Nephron (organoid): Measurements from ENCODE around the gene ARTN.
A peak's percentile ranks its signal among the peaks of the same experiment; 100 is the strongest.

Experiments
- H3K27ac Mint-ChIP-seq, 3 experiments: 2 replicates each; pipeline ENCODE4 v1.8.0; 2020; ENCODE audit warnings: mixed read lengths in 3 of 3, mild to moderate bottlenecking in 2 of 3, moderate library complexity in 1 of 3
- H3K27me3 Mint-ChIP-seq: 2 replicates; pipeline ENCODE4 v1.8.0; 2021; ENCODE audit warnings: low read depth, mild to moderate bottlenecking, moderate library complexity, mixed read lengths
- H3K36me3 Mint-ChIP-seq: 2 replicates; pipeline ENCODE4 v1.8.0; 2020; ENCODE audit warnings: low read depth, mixed read lengths
- H3K4me1 Mint-ChIP-seq: 2 replicates; pipeline ENCODE4 v1.8.0; 2020; ENCODE audit warnings: mixed read lengths
- H3K4me3 Mint-ChIP-seq, 3 experiments: 2 replicates each; pipeline ENCODE4 v1.8.0; 2020; ENCODE audit warnings: mild to moderate bottlenecking in 3 of 3, mixed read lengths in 3 of 3, moderate library complexity in 2 of 3
- H3K9me3 Mint-ChIP-seq: 2 replicates; pipeline ENCODE4 v1.8.0; 2020; ENCODE audit warnings: mixed read lengths
- TF ChIP-seq, protein P1 (sequence below), 3 experiments: fragments of 200-600 bp; sonication (generic); IDR thresholded peaks; one replicate each; pipeline ENCODE4 v1.5.0; 2021; ENCODE audit warnings: antibody characterized with exemption in 3 of 3; ENCODE audit not compliant: unreplicated experiment in 3 of 3

ARTN gene

DNA sequence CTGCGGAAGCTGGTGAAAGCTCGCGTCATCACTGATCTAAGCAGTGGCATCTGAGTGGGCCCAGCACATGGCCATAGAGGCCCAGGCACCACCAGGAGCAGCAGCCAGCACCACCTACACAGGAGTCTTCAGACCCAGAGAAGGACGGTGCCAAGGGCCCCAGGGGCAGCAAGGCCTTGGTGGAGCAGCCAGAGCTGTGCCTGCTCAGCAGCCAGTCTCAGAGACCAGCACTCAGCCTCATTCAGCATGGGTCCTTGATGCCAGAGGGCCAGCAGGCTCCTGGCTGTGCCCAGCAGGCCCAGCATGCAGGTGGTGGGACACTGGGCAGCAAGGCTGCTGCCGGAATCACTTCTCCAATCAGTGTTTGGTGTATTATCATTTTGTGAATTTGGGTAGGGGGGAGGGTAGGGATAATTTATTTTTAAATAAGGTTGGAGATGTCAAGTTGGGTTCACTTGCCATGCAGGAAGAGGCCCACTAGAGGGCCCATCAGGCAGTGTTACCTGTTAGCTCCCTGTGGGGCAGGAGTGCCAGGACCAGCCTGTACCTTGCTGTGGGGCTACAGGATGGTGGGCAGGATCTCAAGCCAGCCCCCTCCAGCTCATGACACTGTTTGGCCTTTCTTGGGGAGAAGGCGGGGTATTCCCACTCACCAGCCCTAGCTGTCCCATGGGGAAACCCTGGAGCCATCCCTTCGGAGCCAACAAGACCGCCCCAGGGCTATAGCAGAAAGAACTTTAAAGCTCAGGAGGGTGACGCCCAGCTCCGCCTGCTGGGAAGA, 3.2 kb upstream of the ARTN start:
- Mint-ChIP-seq H3K27ac (no peak overlapping the region), H3K9me3 (no peaks in the 10 kb centered on the region), H3K4me3 (no peak overlapping the region), H3K27me3 (peaks cover 19% of the 10 kb centered on the region), H3K4me1 (peaks cover 16% of the 10 kb centered on the region), H3K36me3 (peaks cover 12% of the 10 kb centered on the region)
- TF ChIP-seq, protein P1, sequence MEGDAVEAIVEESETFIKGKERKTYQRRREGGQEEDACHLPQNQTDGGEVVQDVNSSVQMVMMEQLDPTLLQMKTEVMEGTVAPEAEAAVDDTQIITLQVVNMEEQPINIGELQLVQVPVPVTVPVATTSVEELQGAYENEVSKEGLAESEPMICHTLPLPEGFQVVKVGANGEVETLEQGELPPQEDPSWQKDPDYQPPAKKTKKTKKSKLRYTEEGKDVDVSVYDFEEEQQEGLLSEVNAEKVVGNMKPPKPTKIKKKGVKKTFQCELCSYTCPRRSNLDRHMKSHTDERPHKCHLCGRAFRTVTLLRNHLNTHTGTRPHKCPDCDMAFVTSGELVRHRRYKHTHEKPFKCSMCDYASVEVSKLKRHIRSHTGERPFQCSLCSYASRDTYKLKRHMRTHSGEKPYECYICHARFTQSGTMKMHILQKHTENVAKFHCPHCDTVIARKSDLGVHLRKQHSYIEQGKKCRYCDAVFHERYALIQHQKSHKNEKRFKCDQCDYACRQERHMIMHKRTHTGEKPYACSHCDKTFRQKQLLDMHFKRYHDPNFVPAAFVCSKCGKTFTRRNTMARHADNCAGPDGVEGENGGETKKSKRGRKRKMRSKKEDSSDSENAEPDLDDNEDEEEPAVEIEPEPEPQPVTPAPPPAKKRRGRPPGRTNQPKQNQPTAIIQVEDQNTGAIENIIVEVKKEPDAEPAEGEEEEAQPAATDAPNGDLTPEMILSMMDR (IDR thresholded peaks at IDR 0.05; ENCODE audit: unreplicated experiment in 3 of 3), result peak; percentile 16 to 46 (median 42)

DNA sequence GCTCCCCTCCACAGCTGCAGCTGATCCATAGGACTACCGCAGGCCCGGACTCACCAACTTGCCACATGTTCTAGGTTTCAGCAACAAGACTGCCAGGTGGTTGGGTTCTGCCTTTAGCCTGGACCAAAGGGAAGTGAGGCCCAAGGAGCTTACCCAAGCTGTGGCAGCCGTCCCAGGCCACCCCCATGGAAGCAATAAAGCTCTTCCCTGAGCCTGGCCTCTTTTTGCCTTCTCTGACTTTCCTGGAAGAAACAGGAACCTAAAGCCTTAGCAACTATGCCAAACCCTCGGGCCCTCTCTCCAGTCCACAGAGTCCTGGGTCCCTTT, 2.7 kb upstream of the ARTN start:
- H3K4me3 Mint-ChIP-seq, result no peak overlapping the region
- no peak overlapping the region for H3K27ac Mint-ChIP-seq
- H3K9me3 Mint-ChIP-seq, result no peaks in the 10 kb centered on the region
- H3K27me3 Mint-ChIP-seq, result peaks cover 25% of the 10 kb centered on the region
- H3K4me1 Mint-ChIP-seq, result peaks cover 16% of the 10 kb centered on the region
- TF ChIP-seq, protein P1 (IDR thresholded peaks at IDR 0.05; ENCODE audit: unreplicated experiment in 3 of 3), result no peak
- H3K36me3 Mint-ChIP-seq, result peaks cover 6% of the 10 kb centered on the region

DNA sequence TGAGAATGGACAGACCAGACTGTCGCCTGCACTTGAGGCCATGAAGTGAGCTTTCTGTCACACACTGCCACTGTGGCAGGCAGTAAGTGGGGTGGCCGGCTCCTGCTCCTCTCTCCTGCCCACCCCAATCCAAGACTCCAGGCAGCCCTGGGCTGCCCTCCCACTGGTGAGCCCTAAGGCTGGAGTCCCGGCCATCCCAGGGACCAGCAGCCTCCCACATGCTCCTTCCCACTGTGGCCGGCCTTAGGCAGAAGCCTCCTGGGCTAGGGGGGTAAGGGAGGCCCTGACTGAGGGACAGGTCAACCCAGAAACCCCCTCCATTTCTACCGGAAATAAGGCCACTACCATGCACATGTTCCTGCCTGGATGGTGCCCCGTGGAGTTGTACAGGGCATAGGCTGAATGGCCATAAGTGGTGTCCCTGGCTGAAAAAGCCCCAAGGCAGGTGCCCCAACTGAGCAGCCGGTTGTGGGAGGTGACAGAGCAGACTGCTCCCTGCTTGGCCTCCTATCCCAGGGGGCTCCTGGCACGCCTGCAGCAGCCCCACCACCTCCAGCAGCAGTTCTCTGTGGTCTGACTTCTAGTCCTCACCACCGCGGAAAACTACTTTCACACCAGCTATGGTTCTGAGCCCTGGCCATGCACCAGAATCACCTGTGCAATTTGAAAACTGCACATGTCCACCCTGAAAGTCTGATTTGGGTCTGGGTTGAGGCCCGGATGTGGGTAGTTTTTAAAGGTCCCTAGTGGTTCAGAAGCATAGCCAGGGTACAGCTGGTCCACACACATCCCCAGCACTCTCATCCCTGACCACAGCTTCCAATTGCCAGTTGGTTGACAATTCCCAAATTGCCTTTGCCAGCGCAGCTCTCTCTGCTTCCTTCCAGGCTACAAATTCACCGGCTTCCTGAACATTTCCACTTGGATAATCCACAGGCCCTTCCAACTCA, 1.6 kb upstream of the ARTN start:
- TF ChIP-seq, protein P1 (IDR thresholded peaks at IDR 0.05; ENCODE audit: unreplicated experiment in 3 of 3), result no peak
- Mint-ChIP-seq H3K4me1 (peaks cover 16% of the 10 kb centered on the region), H3K9me3 (no peaks in the 10 kb centered on the region), H3K27ac (peak overlapping the region in 1 of 3 experiments; percentile 32), H3K27me3 (peaks cover 29% of the 10 kb centered on the region), H3K4me3 (peak overlapping the region in 1 of 3 experiments; percentile 79), H3K36me3 (peaks cover under 1% of the 10 kb centered on the region)

DNA sequence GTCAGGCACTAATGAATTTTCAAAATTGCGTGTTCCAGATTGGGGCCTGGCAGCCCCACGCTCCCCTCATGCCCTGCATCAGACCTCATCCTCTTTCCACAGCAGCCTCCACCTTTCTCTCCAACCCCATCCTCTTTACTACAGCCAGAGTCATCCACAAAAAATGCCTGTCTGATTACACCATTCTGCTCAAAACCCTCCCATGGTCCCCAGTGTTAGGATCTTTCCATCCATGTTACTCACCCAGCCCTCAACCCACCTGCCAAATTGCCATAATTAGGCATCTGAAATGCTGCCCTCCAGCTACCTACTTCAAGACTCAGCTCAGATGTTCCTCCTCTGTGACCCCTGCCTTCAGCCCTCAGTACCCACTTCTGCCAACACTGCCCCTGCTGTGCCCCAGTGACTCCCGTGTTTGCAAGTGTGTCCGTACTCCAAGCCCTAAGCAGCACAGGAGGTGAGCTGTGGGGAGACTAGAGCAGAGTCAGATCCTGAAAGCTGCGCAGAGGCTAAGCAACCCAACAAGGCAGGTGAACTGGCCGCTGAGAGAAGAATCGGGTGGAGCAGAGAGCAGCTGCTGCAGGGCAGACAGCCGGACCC, 715 bp upstream of the ARTN start:
- Mint-ChIP-seq H3K36me3 (no peaks in the 10 kb centered on the region), H3K4me1 (peaks cover 16% of the 10 kb centered on the region), H3K27me3 (peaks cover 35% of the 10 kb centered on the region), H3K9me3 (no peaks in the 10 kb centered on the region), H3K27ac (no peak overlapping the region), H3K4me3 (peak overlapping the region; percentile 68 to 79 (median 72))
- TF ChIP-seq, protein P1 (IDR thresholded peaks at IDR 0.05; ENCODE audit: unreplicated experiment in 3 of 3), result no peak

DNA sequence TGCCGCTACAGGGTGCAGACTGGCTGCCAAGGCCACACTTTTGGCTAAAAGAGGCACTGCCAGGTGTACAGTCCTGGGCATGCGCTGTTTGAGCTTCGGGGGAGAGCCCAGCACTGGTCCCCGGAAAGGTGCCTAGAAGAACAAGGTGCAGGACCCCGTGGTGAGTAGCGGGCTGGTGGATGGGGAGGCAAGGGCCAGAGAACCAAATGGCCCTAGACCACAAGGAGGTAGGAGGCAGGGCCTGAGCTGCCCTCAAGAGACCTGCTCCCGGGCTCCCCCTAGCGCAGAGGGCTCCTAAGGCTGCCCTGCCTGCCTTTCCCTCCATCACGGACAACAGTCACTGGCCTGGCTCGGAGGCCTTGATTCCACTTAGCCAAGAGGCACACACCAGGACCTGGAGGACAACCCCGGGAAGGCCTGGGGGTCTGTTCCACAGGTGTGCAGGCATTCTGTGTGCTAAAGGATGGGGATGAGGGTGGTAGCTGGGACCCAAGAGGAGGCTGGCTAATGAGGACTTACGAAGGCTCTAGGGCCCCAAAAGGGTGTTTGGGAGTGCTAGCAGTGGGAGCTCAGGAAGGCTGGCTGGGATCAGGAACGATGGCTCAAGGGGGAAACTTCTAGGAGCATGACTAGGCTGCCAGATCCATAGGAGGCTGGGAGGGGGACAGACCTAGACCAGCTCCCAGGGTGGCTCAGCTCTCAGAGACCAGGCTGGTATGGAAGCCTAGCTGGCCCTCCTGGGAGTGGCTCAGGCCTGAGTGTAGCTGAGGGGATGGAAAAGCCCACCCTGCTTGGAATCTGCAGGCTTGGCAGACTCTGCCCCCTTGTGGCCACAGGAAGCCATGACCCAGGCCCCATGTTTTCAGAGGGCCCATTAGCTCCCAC, 742 bp downstream of the ARTN start:
- peak overlapping the region in 2 of 3 experiments; percentile 17 to 55 for H3K27ac Mint-ChIP-seq
- peak overlapping the region; percentile 63 to 80 (median 72) for H3K4me3 Mint-ChIP-seq
- no peaks in the 10 kb centered on the region for H3K9me3 Mint-ChIP-seq
- H3K4me1 Mint-ChIP-seq, result peaks cover 16% of the 10 kb centered on the region
- TF ChIP-seq, protein P1 (IDR thresholded peaks at IDR 0.05; ENCODE audit: unreplicated experiment in 3 of 3), result peak; percentile 90 to 93 (median 90)
- H3K36me3 Mint-ChIP-seq, result no peaks in the 10 kb centered on the region
- H3K27me3 Mint-ChIP-seq, result peaks cover 45% of the 10 kb centered on the region
